Suprapubic skin (tissue), 4 donors: ENCODE results near the gene LCE1D.

ENCODE experiments used
- CTCF ChIP-seq, 2 donors: fragments of 200-600 bp in 1 of 2; fragments of 450-650 bp in 1 of 2; sonication (generic) in 1 of 2; IDR thresholded peaks; one replicate each; pipeline ENCODE4 v1.5.1; 2016 to 2019; ENCODE audit warnings: antibody characterized with exemption in 2 of 2, mild to moderate bottlenecking in 1 of 2, moderate library complexity in 1 of 2
- POLR2A ChIP-seq, 2 donors: fragments of 450-650 bp; IDR thresholded peaks; one replicate each; pipeline ENCODE4 v1.6.1; 2017; ENCODE audit warnings: antibody characterized with exemption in 2 of 2, mild to moderate bottlenecking in 2 of 2, moderate library complexity in 2 of 2
- POLR2AphosphoS5 ChIP-seq, 3 donors: sonication (generic); formaldehyde crosslinking; IDR thresholded peaks; one replicate each; pipeline ENCODE4 v1.6.1; 2017; ENCODE audit warnings: antibody characterized with exemption in 3 of 3

- no peak for TF ChIP-seq CTCF (IDR thresholded peaks at IDR 0.05)
- TF ChIP-seq POLR2A (IDR thresholded peaks at IDR 0.05) = no peak
- TF ChIP-seq POLR2AphosphoS5 (IDR thresholded peaks at IDR 0.05) = no peak
These were observed 15.2 kb downstream of the LCE1D start, which contains the start of gene LCE1B for GRCh38 chr1:152811671-152812070.
